A549 (cell line): ENCODE measurements around the gene ZBTB4. TPM values are rescaled to one million over a fixed set of nuclear protein-coding genes. Genes with fewer than 3 reads are reported as not detected.

Experiments
- ATAC-seq, 2 experiments: fragments of 200-7000 bp in 1 of 2; fragments of >200 bp in 1 of 2; cut with Nextera tagmentation in 1 of 2; cut with Tn5 transposase in 1 of 2; 3 replicates each; pipeline versions ENCODE4 v1.8.0 to v1.9.1; 2018 to 2020; ENCODE audit warnings: mild to moderate bottlenecking in 1 of 2, moderate library complexity in 1 of 2
- CTCF ChIA-PET: fragments of 300-600 bp; sonication (Branson Sonifier 250); formaldehyde crosslinking; extraction: SDS; loops from one replicate; lab custom pipeline; 2021; ENCODE audit warnings: antibody characterized with exemption, inconsistent platforms; lab: Yijun Ruan, JAX
- POLR2A ChIA-PET: fragments of 350-600 bp; formaldehyde crosslinking; extraction: SDS; loops from one replicate; lab custom pipeline; 2021; ENCODE audit warnings: antibody characterized with exemption, inconsistent platforms; lab: Yijun Ruan, JAX
- DNase-seq, 2 experiments: peaks; one replicate each; pipeline versions ENCODE4 v3.0.0 to v3.0.0-alpha.2; 2011 to 2016; ENCODE audit warnings: low read depth in 1 of 2, low spot score in 1 of 2
- FAIRE-seq: peaks from 2 replicates; lab custom pipeline; 2011; peaks lifted over from hg19 to GRCh38; lab: Jason Lieb, UNC
- H3K27ac ChIP-seq, 2 experiments: fragments of >200 bp; sonication (Bioruptor Twin); formaldehyde crosslinking; 3 replicates each; pipeline ENCODE4 v1.5.1; 2016 to 2017
- H3K4me1 ChIP-seq: fragments of >200 bp; sonication (Bioruptor Twin); formaldehyde crosslinking; 3 replicates; pipeline ENCODE4 v1.6.1; 2016
- H3K4me2 ChIP-seq: fragments of >200 bp; sonication (Bioruptor Twin); formaldehyde crosslinking; 3 replicates; pipeline ENCODE4 v1.6.1; 2016
- H3K4me3 ChIP-seq: fragments of >200 bp; sonication (Bioruptor Twin); formaldehyde crosslinking; 3 replicates; pipeline ENCODE4 v1.5.1; 2016
- H3K9me3 ChIP-seq: fragments of >200 bp; sonication (Bioruptor Twin); formaldehyde crosslinking; 3 replicates; pipeline ENCODE4 v1.6.1; 2016
- CBX2 ChIP-seq: fragments of 200-600 bp; sonication (generic); IDR thresholded peaks from 2 replicates; pipeline ENCODE4 v1.6.1; 2016; ENCODE audit warnings: low read depth, mild to moderate bottlenecking, borderline replicate concordance
- EHMT2 ChIP-seq: fragments of 200-600 bp; sonication (generic); IDR thresholded peaks from 2 replicates; pipeline ENCODE4 v1.6.1; 2016; ENCODE audit warnings: antibody characterized with exemption, low read depth, mild to moderate bottlenecking, moderate library complexity
- EP300 ChIP-seq, 2 experiments: fragments of >200 bp; sonication (Bioruptor Twin); formaldehyde crosslinking; IDR thresholded peaks; 2 replicates in 1 of 2; 3 replicates in 1 of 2; pipeline ENCODE4 v1.6.1; 2016 to 2017
- ESRRA ChIP-seq: fragments of 150-350 bp; IDR thresholded peaks from 2 replicates; pipeline ENCODE4 v1.6.1; 2014; ENCODE audit warnings: mild to moderate bottlenecking, low read length, borderline replicate concordance
- FOSB ChIP-seq: fragments of 250-450 bp; sonication (Bioruptor Pico); IDR thresholded peaks from 2 replicates; pipeline ENCODE4 v1.5.0; 2020; ENCODE audit warnings: mild to moderate bottlenecking, moderate library complexity
- HDAC2 ChIP-seq: fragments of 200-600 bp; sonication (generic); IDR thresholded peaks from 2 replicates; pipeline ENCODE4 v1.6.1; 2016
- HEYL ChIP-seq: fragments of 250-450 bp; sonication (Bioruptor Pico); IDR thresholded peaks from 2 replicates; pipeline ENCODE4 v1.8.0; 2021; ENCODE audit warnings: mild to moderate bottlenecking, moderate library complexity
- HOXA7 ChIP-seq: fragments of 250-450 bp; sonication (Bioruptor Pico); IDR thresholded peaks from 2 replicates; pipeline ENCODE4 v1.5.0; 2020; ENCODE audit warnings: mild to moderate bottlenecking, moderate library complexity
- HOXB13 ChIP-seq: fragments of 250-450 bp; sonication (Bioruptor Pico); IDR thresholded peaks from 2 replicates; pipeline ENCODE4 v1.5.0; 2020; ENCODE audit warnings: low read depth, mild to moderate bottlenecking, moderate library complexity
- PHF8 ChIP-seq: fragments of 200-600 bp; sonication (generic); IDR thresholded peaks from 2 replicates; pipeline ENCODE4 v1.6.1; 2016; ENCODE audit warnings: low read depth, mild to moderate bottlenecking, antibody characterized with exemption, moderate library complexity, borderline replicate concordance
- REST ChIP-seq: fragments of 200-600 bp; sonication (generic); IDR thresholded peaks from 2 replicates; pipeline ENCODE4 v1.6.1; 2016; ENCODE audit warnings: antibody characterized with exemption, mild to moderate bottlenecking, moderate library complexity
- RFX5 ChIP-seq: fragments of 450-650 bp; IDR thresholded peaks from 2 replicates; pipeline ENCODE4 v1.7.1; 2014; ENCODE audit warnings: antibody characterized with exemption, mild to moderate bottlenecking, moderate library complexity
- TFCP2L1 ChIP-seq: fragments of 250-450 bp; sonication (Bioruptor Pico); IDR thresholded peaks from 2 replicates; pipeline ENCODE4 v1.5.0; 2021; ENCODE audit warnings: mild to moderate bottlenecking
- ZC3H11A ChIP-seq: fragments of 450-650 bp; IDR thresholded peaks from 2 replicates; pipeline ENCODE4 v1.6.1; 2014; ENCODE audit warnings: antibody characterized with exemption, mild to moderate bottlenecking
- ZFP36 ChIP-seq: fragments of 450-650 bp; IDR thresholded peaks from 2 replicates; pipeline ENCODE4 v1.6.1; 2014; ENCODE audit warnings: borderline replicate concordance; ENCODE audit not compliant: partially characterized antibody
- WGBS: methylation state at CpG from one replicate; pipeline ENCODE4 v1.1.6; 2017; ENCODE audit errors: missing lambda C conversion rate; 5-methylcytosine and 5-hydroxymethylcytosine counted together
- polyA plus RNA-seq, 4 experiments: library from polyadenylated mRNA; depleted of rRNA in 3 of 4; stranded (reverse); fragments of >200 nt; fragmentation: RNase III in 1 of 4; extraction: RNeasy Plus Mini Kit Qiagen cat#74134 plus additional on column Dnase treatment in 1 of 4; gene quantifications; 2 replicates in 3 of 4; 3 replicates in 1 of 4; pipeline ENCODE4 v1.2.3, GENCODE V29; 2011 to 2017
- TF ChIP-seq, protein P1 (sequence below): IDR thresholded peaks from 2 replicates; pipeline ENCODE4 v1.6.1; 2012

ZBTB4 gene
- polyA plus RNA-seq, 2 of the 4 experiments (the other 2 are of a cell fraction) = 14.4 to 28.2 TPM

DNA sequence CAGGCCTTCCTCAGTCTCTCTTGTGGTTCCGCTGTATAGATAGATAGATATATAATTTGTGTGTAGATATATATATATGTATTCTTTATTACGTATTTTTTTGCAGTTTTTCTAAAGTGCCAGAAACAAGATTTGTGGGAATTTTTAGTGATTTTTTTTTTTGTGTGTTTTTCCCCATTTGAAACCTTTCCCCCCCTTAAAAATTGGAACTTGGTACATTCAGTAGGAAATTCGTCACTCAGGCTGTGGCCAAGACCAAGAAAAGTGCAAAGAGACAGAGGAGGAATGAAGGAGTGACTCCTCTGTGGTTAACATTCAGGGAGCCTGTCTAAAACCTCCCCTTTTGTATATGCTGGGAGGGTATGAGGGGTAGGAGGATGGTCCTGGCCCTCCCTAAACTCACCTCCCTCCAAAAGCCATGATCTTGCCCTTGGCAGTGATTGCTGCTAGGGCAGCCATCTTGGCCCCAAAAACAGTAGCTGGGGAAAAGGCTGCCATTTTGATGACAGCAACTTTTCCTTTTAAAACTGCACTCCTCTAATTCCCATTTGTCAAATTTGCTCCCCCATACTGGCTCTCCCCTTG lies 19.4 kb downstream of the ZBTB4 start:
- DNase-seq (no peak), FAIRE-seq (no peak), ATAC-seq (no peak)
- no peak for TF ChIP-seq RFX5
- 0 out of 2 replicates have a peak, but pooled peaks have one; percentile 16 for TF ChIP-seq EHMT2
- POLR2A ChIA-PET = interaction anchor here (0.6 kb wide), 1 partner anchor 62 kb away, joined by 3 read pairs; no protein-coding TSS in a partner anchor
- Histone ChIP-seq H3K4me3 (no peak overlapping the region), H3K4me2 (no peak overlapping the region), H3K9me3 (no peaks in the 10 kb centered on the region), H3K4me1 (no peaks in the 10 kb centered on the region), H3K27ac (no peak overlapping the region)
- 71% methylated on average over 3 of the region's 3 CpGs for WGBS
- CTCF ChIA-PET = interaction anchor here (1.8 to 30.1 kb wide), 3 partner anchors 19 to 101 kb away, joined by 5 to 342 read pairs (median 17); partner anchors contain the start of genes CHRNB1, FGF11, SENP3 and TMEM102

DNA sequence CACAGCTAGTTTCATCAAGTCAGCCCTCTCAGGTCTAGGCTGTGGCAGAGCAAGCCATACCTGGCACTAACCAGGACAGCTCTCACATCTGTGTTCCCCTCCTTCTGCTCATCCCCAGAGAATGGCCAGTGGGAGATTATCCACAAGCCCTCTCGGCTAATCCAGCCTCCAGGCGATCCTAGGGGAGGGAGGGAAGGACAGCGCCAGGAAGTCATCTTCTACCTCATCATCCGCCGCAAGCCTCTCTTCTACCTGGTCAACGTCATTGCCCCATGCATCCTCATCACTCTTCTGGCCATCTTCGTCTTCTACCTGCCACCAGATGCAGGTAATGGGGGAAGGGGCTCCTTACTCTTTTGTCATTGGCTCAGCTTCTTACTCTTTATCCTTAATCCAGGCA lies 31.0 kb downstream of the ZBTB4 start:
- no peak for ATAC-seq
- no peak for FAIRE-seq
- TF ChIP-seq HOXA7 (CRISPR knock-in tag) (no peak), HOXB13 (CRISPR knock-in tag) (no peak), ZC3H11A (no peak), HDAC2 (no peak)
- no peak overlapping the region for H3K4me2 ChIP-seq
- WGBS = 72% methylated on average over 7 of the region's 7 CpGs
- CTCF ChIA-PET = interaction anchor here (1.0 to 30.1 kb wide), 6 partner anchors 7 to 112 kb away, joined by 3 to 342 read pairs (median 14); partner anchors contain the start of genes CHRNB1, FGF11, SENP3 and TMEM102
- peaks cover 14% of the 10 kb centered on the region; the same call in 2 of the 3 replicates for H3K4me1 ChIP-seq
- H3K9me3 ChIP-seq = no peaks in the 10 kb centered on the region
- no peak for DNase-seq
- H3K27ac ChIP-seq = no peak overlapping the region
- POLR2A ChIA-PET = interaction anchor here (0.8 kb wide), 1 partner anchor 8 kb away, joined by 3 read pairs; no protein-coding TSS in a partner anchor
- H3K4me3 ChIP-seq = no peak overlapping the region

GRCh38 chr17:7445619-7445968 lies 33.8 kb downstream of the ZBTB4 start:
- no peak for FAIRE-seq
- CTCF ChIA-PET = interaction anchor here (0.9 to 30.1 kb wide), 7 partner anchors 4 to 115 kb away, joined by 3 to 342 read pairs (median 7); partner anchors contain the start of genes CHRNB1, FGF11, SENP3 and TMEM102
- TF ChIP-seq FOSB (CRISPR knock-in tag) = no peak
- no peak for TF ChIP-seq HEYL
- no peak for TF ChIP-seq ZC3H11A
- TF ChIP-seq, protein P1, sequence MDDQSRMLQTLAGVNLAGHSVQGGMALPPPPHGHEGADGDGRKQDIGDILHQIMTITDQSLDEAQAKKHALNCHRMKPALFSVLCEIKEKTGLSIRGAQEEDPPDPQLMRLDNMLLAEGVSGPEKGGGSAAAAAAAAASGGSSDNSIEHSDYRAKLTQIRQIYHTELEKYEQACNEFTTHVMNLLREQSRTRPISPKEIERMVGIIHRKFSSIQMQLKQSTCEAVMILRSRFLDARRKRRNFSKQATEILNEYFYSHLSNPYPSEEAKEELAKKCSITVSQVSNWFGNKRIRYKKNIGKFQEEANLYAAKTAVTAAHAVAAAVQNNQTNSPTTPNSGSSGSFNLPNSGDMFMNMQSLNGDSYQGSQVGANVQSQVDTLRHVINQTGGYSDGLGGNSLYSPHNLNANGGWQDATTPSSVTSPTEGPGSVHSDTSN = no peak
- TF ChIP-seq EP300 (IDR thresholded peaks at IDR 0.05) = no peak
- no peak for TF ChIP-seq ZFP36
- TF ChIP-seq ESRRA = no peak
- TF ChIP-seq REST = no peak
- TF ChIP-seq PHF8 = no peak
- no peak for TF ChIP-seq TFCP2L1 (CRISPR knock-in tag)
- TF ChIP-seq CBX2 = no peak
- no peak for TF ChIP-seq RFX5
- H3K9me3 ChIP-seq = no peaks in the 10 kb centered on the region
- peak overlapping the region; percentile 37 for H3K4me3 ChIP-seq
- peak overlapping the region; percentile 63 to 74 for H3K27ac ChIP-seq
- DNase-seq = peak; percentile 46 to 61
- POLR2A ChIA-PET = interaction anchor here (1.2 to 2.7 kb wide), 2 partner anchors 34 to 42 kb away, joined by 4 to 8 read pairs; partner anchors contain the start of genes TMEM256 and ZBTB4
- 40% methylated on average over 13 of the region's 16 CpGs for WGBS
- peaks cover 18% of the 10 kb centered on the region for H3K4me1 ChIP-seq
- peak overlapping the region; percentile 83 for H3K4me2 ChIP-seq
- ATAC-seq = peak; percentile 40 to 79
